SK-N-SH (cell line): ENCODE data around the gene FYB1.

Source experiments
- RFX5 ChIP-seq: IDR thresholded peaks from 2 replicates; pipeline ENCODE4 v1.6.1; 2012; ENCODE audit warnings: mild to moderate bottlenecking, improper control_type of control experiment, low read length
- TF ChIP-seq, protein P1 (sequence below): fragments of 200-600 bp; sonication (generic); IDR thresholded peaks from 2 replicates; pipeline ENCODE4 v1.6.1; 2017; ENCODE audit warnings: antibody characterized with exemption, mild to moderate bottlenecking, moderate library complexity

DNA sequence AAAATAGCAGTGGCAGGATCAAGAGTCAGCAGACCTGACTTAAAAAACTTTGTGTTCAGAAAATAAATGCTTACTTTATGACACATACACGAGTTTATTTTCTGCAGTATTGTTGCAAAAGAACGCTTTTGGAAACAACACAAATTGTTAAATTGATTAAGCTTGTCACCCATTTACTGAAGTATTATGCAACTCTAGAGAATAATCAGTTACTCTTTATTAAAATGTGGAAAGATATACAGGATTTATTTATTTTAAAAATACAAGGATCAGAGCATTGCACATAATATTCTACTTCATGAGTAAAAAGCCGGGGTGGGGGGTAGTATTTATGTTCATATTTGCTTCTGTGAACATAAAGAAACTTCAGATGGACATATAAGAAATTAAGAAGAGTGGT is 20.0 kb downstream of the FYB1 start:
- TF ChIP-seq RFX5: no peak
- TF ChIP-seq, protein P1, sequence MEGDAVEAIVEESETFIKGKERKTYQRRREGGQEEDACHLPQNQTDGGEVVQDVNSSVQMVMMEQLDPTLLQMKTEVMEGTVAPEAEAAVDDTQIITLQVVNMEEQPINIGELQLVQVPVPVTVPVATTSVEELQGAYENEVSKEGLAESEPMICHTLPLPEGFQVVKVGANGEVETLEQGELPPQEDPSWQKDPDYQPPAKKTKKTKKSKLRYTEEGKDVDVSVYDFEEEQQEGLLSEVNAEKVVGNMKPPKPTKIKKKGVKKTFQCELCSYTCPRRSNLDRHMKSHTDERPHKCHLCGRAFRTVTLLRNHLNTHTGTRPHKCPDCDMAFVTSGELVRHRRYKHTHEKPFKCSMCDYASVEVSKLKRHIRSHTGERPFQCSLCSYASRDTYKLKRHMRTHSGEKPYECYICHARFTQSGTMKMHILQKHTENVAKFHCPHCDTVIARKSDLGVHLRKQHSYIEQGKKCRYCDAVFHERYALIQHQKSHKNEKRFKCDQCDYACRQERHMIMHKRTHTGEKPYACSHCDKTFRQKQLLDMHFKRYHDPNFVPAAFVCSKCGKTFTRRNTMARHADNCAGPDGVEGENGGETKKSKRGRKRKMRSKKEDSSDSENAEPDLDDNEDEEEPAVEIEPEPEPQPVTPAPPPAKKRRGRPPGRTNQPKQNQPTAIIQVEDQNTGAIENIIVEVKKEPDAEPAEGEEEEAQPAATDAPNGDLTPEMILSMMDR: no peak
